H1 (cell line): ENCODE measurements around the gene PPARA. TPM values are rescaled to one million over a fixed set of nuclear protein-coding genes. Genes with fewer than 3 reads are reported as not detected.

Source experiments
- CTCF ChIA-PET: fragments of 300-600 bp; sonication (Branson Sonifier 250); formaldehyde crosslinking; loops from one replicate; lab custom pipeline; 2021; ENCODE audit not compliant: partially characterized antibody; lab: Charles Lee
- POLR2A ChIA-PET: fragments of 300-600 bp; sonication (Branson Sonifier 250); formaldehyde crosslinking; loops from one replicate; lab custom pipeline; 2021; ENCODE audit warnings: inconsistent platforms; ENCODE audit not compliant: partially characterized antibody; lab: Charles Lee
- DNase-seq, 2 experiments: peaks; one replicate each; pipeline versions ENCODE4 v3.0.0 to v3.0.0-alpha.2; 2010 to 2022; ENCODE audit warnings: low spot score in 2 of 2, low read depth in 1 of 2, mixed read lengths in 1 of 2
- FAIRE-seq: peaks from 2 replicates; lab custom pipeline; 2011; peaks lifted over from hg19 to GRCh38; lab: Jason Lieb, UNC
- H2AFZ ChIP-seq: 2 replicates; pipeline ENCODE4 v1.8.1; 2012; ENCODE audit warnings: low read length, inconsistent platforms
- H2AK5ac ChIP-seq: 2 replicates; pipeline ENCODE4 v1.6.1; 2013; ENCODE audit warnings: low read depth, low read length
- H2BK120ac ChIP-seq: replicated peaks from 2 replicates; pipeline ENCODE3; 2013; ENCODE audit warnings: low read depth, low read length, inconsistent platforms
- H2BK12ac ChIP-seq: 2 replicates; pipeline ENCODE4 v1.6.1; 2013; ENCODE audit warnings: low read depth, low read length
- H2BK15ac ChIP-seq: 2 replicates; pipeline ENCODE4 v1.6.1; 2013; ENCODE audit warnings: low read length
- H2BK20ac ChIP-seq: 2 replicates; pipeline ENCODE4 v1.6.1; 2013; ENCODE audit warnings: low read length
- H2BK5ac ChIP-seq: 2 replicates; pipeline ENCODE4 v1.6.1; 2013; ENCODE audit warnings: low read depth, low read length
- H3K14ac ChIP-seq: 2 replicates; pipeline ENCODE4 v1.6.1; 2013; ENCODE audit warnings: inconsistent platforms; ENCODE audit not compliant: insufficient read length
- H3K18ac ChIP-seq: 2 replicates; pipeline ENCODE4 v1.6.1; 2013; ENCODE audit warnings: low read length; ENCODE audit errors: extremely low read depth
- H3K23ac ChIP-seq: 2 replicates; pipeline ENCODE4 v1.6.1; 2013; ENCODE audit warnings: inconsistent platforms; ENCODE audit not compliant: insufficient read length
- H3K23me2 ChIP-seq: 2 replicates; pipeline ENCODE4 v1.6.1; 2013; ENCODE audit warnings: low read depth, low read length
- H3K27ac ChIP-seq: 2 replicates; pipeline ENCODE4 v1.6.1; 2011; ENCODE audit warnings: low read depth, low read length, inconsistent platforms
- H3K27me3 ChIP-seq, 4 experiments: replicated peaks in 1 of 4; 1 replicate in 1 of 4; 2 replicates in 3 of 4; pipeline versions ENCODE4 v1.6.1 to v1.8.1; 2011 to 2013; ENCODE audit warnings: low read length in 3 of 4, mild to moderate bottlenecking in 3 of 4, inconsistent platforms in 2 of 4, mixed read lengths in 2 of 4, moderate library complexity in 1 of 4; ENCODE audit not compliant: control insufficient read depth in 3 of 4, insufficient read depth in 3 of 4; ENCODE audit errors: extremely low read depth in 1 of 4
- H3K36me3 ChIP-seq, 4 experiments: 2 replicates each; pipeline versions ENCODE4 v1.6.1 to v1.8.1; 2011 to 2013; ENCODE audit warnings: mild to moderate bottlenecking in 4 of 4, low read length in 3 of 4, moderate library complexity in 2 of 4, control low read depth in 1 of 4, inconsistent platforms in 1 of 4; ENCODE audit not compliant: insufficient read depth in 4 of 4, control insufficient read depth in 2 of 4
- H3K4ac ChIP-seq: replicated peaks from 2 replicates; pipeline ENCODE3; 2013; ENCODE audit warnings: low read length, low read depth, mixed read lengths, inconsistent platforms; ENCODE audit not compliant: insufficient read length
- H3K4me1 ChIP-seq, 4 experiments: replicated peaks in 1 of 4; 1 replicate in 1 of 4; 2 replicates in 3 of 4; pipeline versions ENCODE4 v1.6.1 to v1.8.1; 2011 to 2013; ENCODE audit warnings: low read length in 3 of 4, inconsistent platforms in 2 of 4, mixed read lengths in 1 of 4; ENCODE audit not compliant: insufficient read depth in 4 of 4, control insufficient read depth in 3 of 4
- H3K4me2 ChIP-seq, 2 experiments: 2 replicates each; pipeline versions ENCODE4 v1.6.1 to v1.8.1; 2011 to 2013; ENCODE audit warnings: low read depth in 2 of 2, low read length in 2 of 2, control low read depth in 1 of 2, inconsistent platforms in 1 of 2, mild to moderate bottlenecking in 1 of 2; ENCODE audit not compliant: insufficient read depth in 1 of 2
- H3K4me3 ChIP-seq, 4 experiments: fragments of 200-600, 300-600 bp in 1 of 4; sonication (generic), shearing (Covaris generic), sonication (Bioruptor Twin) in 1 of 4; 2 replicates each; pipeline versions ENCODE4 v1.5.1 to v1.8.1; 2011 to 2016; ENCODE audit warnings: low read length in 4 of 4, low read depth in 3 of 4, control low read depth in 2 of 4, inconsistent platforms in 2 of 4, mild to moderate bottlenecking in 2 of 4, mixed read lengths in 1 of 4, moderate library complexity in 1 of 4; ENCODE audit not compliant: insufficient read depth in 2 of 4; ENCODE audit errors: extremely low read depth in 1 of 4
- H3K56ac ChIP-seq: replicated peaks from 2 replicates; pipeline ENCODE3; 2013; ENCODE audit warnings: low read depth, mild to moderate bottlenecking, mixed read lengths, low read length, inconsistent platforms; ENCODE audit not compliant: insufficient read length
- H3K79me1 ChIP-seq: 2 replicates; pipeline ENCODE4 v1.6.1; 2013; ENCODE audit warnings: low read depth, low read length, control low read depth
- H3K79me2 ChIP-seq, 2 experiments: 2 replicates each; pipeline versions ENCODE4 v1.6.1 to v1.8.1; 2012 to 2013; ENCODE audit warnings: low read length in 2 of 2, mild to moderate bottlenecking in 2 of 2, inconsistent platforms in 1 of 2; ENCODE audit not compliant: insufficient read depth in 2 of 2, control insufficient read depth in 1 of 2
- H3K9ac ChIP-seq, 4 experiments: replicated peaks in 1 of 4; 1 replicate in 1 of 4; 2 replicates in 3 of 4; pipeline versions ENCODE4 v1.6.1 to v1.8.1; 2011 to 2013; ENCODE audit warnings: low read depth in 3 of 4, low read length in 3 of 4, control low read depth in 2 of 4, mild to moderate bottlenecking in 2 of 4, moderate library complexity in 2 of 4, inconsistent platforms in 1 of 4; ENCODE audit errors: extremely low read depth in 1 of 4
- H3K9me3 ChIP-seq, 2 experiments: 2 replicates each; pipeline versions ENCODE4 v1.6.1 to v1.8.1; 2012 to 2013; ENCODE audit warnings: mild to moderate bottlenecking in 2 of 2, moderate library complexity in 2 of 2, control low read depth in 1 of 2, inconsistent platforms in 1 of 2, low read depth in 1 of 2, low read length in 1 of 2, mixed read lengths in 1 of 2; ENCODE audit not compliant: insufficient read depth in 2 of 2
- H4K20me1 ChIP-seq, 2 experiments: replicated peaks in 1 of 2; 2 replicates each; pipeline versions ENCODE3 to v1.8.1; 2011 to 2013; ENCODE audit warnings: inconsistent platforms in 2 of 2, low read length in 2 of 2, mild to moderate bottlenecking in 1 of 2; ENCODE audit not compliant: insufficient read depth in 2 of 2, control insufficient read depth in 1 of 2
- H4K5ac ChIP-seq: 2 replicates; pipeline ENCODE4 v1.6.1; 2013; ENCODE audit warnings: low read length, low read depth, mixed read lengths, inconsistent platforms; ENCODE audit not compliant: insufficient read length
- H4K8ac ChIP-seq: 2 replicates; pipeline ENCODE4 v1.8.0; 2013; ENCODE audit warnings: mild to moderate bottlenecking, moderate library complexity, low read length, inconsistent platforms; ENCODE audit not compliant: insufficient read depth; ENCODE audit errors: extremely low read depth
- H4K91ac ChIP-seq: replicated peaks from 2 replicates; pipeline ENCODE3; 2013; ENCODE audit warnings: low read length, mixed read lengths, inconsistent platforms; ENCODE audit not compliant: insufficient read length
- ASH2L ChIP-seq: fragments of 200-600, 300-600 bp; sonication (generic); IDR thresholded peaks from one replicate; pipeline ENCODE4 v1.7.1; 2017; ENCODE audit warnings: low read length
- BACH1 ChIP-seq: IDR thresholded peaks from 2 replicates; pipeline ENCODE4 v1.6.1; 2012; ENCODE audit warnings: low read length, improper control_type of control experiment
- BRCA1 ChIP-seq: IDR thresholded peaks from 2 replicates; pipeline ENCODE4 v1.6.1; 2012; ENCODE audit warnings: low read depth, low read length, improper control_type of control experiment
- CBX5 ChIP-seq: fragments of 300-800, 300-1000 bp; sonication (generic); IDR thresholded peaks from 2 replicates; pipeline ENCODE4 v1.7.1; 2016; ENCODE audit warnings: antibody characterized with exemption, low read length, low read depth
- EP300 ChIP-seq, 2 experiments: IDR thresholded peaks; 1 replicate in 1 of 2; 2 replicates in 1 of 2; pipeline ENCODE4 v1.6.1; 2011 to 2012; ENCODE audit warnings: low read depth in 2 of 2, low read length in 2 of 2, mild to moderate bottlenecking in 2 of 2, borderline replicate concordance in 1 of 2, inconsistent platforms in 1 of 2, moderate library complexity in 1 of 2
- EZH2 ChIP-seq: fragments of 200-600 bp; sonication (generic); IDR thresholded peaks from 2 replicates; pipeline ENCODE4 v1.7.1; 2012; ENCODE audit warnings: low read depth, mild to moderate bottlenecking, moderate library complexity, low read length, inconsistent platforms; ENCODE audit not compliant: severe bottlenecking
- HDAC2 ChIP-seq, 2 experiments: fragments of 300-600 bp in 1 of 2; sonication (generic) in 1 of 2; IDR thresholded peaks; 2 replicates each; pipeline ENCODE4 v1.6.1; 2011 to 2012; ENCODE audit warnings: low read depth in 2 of 2, low read length in 2 of 2, mild to moderate bottlenecking in 2 of 2, moderate library complexity in 2 of 2, borderline replicate concordance in 1 of 2, inconsistent platforms in 1 of 2
- HDAC6 ChIP-seq: IDR thresholded peaks from one replicate; pipeline ENCODE4 v1.7.1; 2012; ENCODE audit warnings: low read depth, mild to moderate bottlenecking, inconsistent platforms, low read length, moderate library complexity
- MAFK ChIP-seq: IDR thresholded peaks from 2 replicates; pipeline ENCODE4 v1.6.1; 2012; ENCODE audit warnings: low read depth, mild to moderate bottlenecking, improper control_type of control experiment, low read length
- RBBP5 ChIP-seq: IDR thresholded peaks from 2 replicates; pipeline ENCODE4 v1.7.1; 2012; ENCODE audit warnings: low read depth, mild to moderate bottlenecking, inconsistent platforms, low read length, moderate library complexity, borderline replicate concordance
- TBP ChIP-seq: IDR thresholded peaks from 2 replicates; pipeline ENCODE4 v1.6.1; 2011; ENCODE audit warnings: low read depth, low read length, improper control_type of control experiment
- WGBS, 2 experiments: shearing (Covaris generic) in 1 of 2; methylation state at CpG; one replicate each; pipeline versions ENCODE4 v1.1.6 to v1.1.7; 2013 to 2015; ENCODE audit warnings: low lambda C conversion rate in 2 of 2, mixed read lengths in 2 of 2, inconsistent platforms in 1 of 2, low coverage in 1 of 2, missing lambda C conversion rate in 1 of 2; ENCODE audit not compliant: insufficient replicate concordance in 2 of 2, insufficient coverage in 1 of 2, insufficient read length in 1 of 2; ENCODE audit errors: extremely low coverage in 1 of 2, missing lambda C conversion rate in 1 of 2; 5-methylcytosine and 5-hydroxymethylcytosine counted together
- polyA plus RNA-seq, 7 experiments: library from polyadenylated mRNA; depleted of rRNA in 3 of 7; stranded (reverse) in 5 of 7; unstranded in 2 of 7; fragments of >200 nt in 5 of 7; fragments of 200-250 nt in 2 of 7; gene quantifications; 1 replicate in 5 of 7; 2 replicates in 1 of 7; 4 replicates in 1 of 7; pipeline versions ENCODE4 v1.2.1 to v1.2.3, GENCODE V29; 2011 to 2013; ENCODE audit warnings: missing spikeins in 2 of 7, mixed read lengths in 2 of 7
- total RNA-seq: library from RNA; stranded (reverse); fragmentation: NEBNext Ultra II Directional; extraction: Animal tissue kit (Norgen Biotek cat#: 25700); gene quantifications from 2 replicates; pipeline ENCODE4 v1.2.1, GENCODE V29; 2021

The PPARA gene
- total and polyA plus RNA-seq, 2 of the 8 experiments (the other 6 are each of a cell fraction or from before 2014, with no cell fraction given), result 3.1 to 8.2 TPM

DNA sequence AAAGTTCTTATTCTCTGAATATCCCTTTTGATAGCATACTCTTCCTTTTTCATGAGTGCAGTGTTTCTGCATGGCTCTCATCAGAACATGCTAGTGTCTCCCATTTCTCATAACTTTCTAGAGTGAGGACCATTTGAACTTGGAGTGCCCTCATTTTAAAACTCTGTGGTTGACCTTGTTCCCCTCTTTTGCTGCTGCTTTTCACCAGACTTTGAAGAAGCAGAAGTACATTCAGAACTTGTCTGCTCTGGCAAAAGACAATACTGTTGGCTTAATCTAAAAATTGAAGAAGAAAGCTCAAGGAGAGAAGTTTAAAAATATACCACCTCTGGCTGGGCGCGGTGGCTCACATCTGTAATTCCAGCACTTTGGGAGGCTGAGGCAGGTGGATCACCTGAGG is 35.0 kb downstream of the PPARA start:
- no peak for TF ChIP-seq BACH1
- no peak for TF ChIP-seq EP300 (IDR thresholded peaks at IDR 0.05; ENCODE audit: borderline replicate concordance in 1 of 2, low read depth in 2 of 2, low read length in 2 of 2)
- TF ChIP-seq RBBP5, result no peak
- TF ChIP-seq BRCA1, result no peak
- no peak for TF ChIP-seq CBX5
- no peak for TF ChIP-seq ASH2L
- no peak for TF ChIP-seq HDAC6
- no peak for TF ChIP-seq TBP
- TF ChIP-seq MAFK, result no peak
- no peak for TF ChIP-seq HDAC2 (IDR thresholded peaks at IDR 0.05; ENCODE audit: borderline replicate concordance in 1 of 2, low read depth in 2 of 2, low read length in 2 of 2)
- no peak for TF ChIP-seq EZH2
- DNase-seq, result no peak
- H2BK120ac ChIP-seq, result no peak overlapping the region
- H4K91ac ChIP-seq, result no peak overlapping the region
- H3K56ac ChIP-seq, result no peak overlapping the region
- H3K4me2 ChIP-seq, result no peak overlapping the region
- no peak overlapping the region for H3K4me3 ChIP-seq
- H2BK5ac ChIP-seq, result no peak overlapping the region
- H3K9me3 ChIP-seq, result peaks cover 15 to 18% of the 10 kb centered on the region in 2 experiments
- no peak overlapping the region for H4K5ac ChIP-seq
- H4K8ac ChIP-seq, result no peak overlapping the region
- H2BK15ac ChIP-seq, result no peak overlapping the region
- H3K14ac ChIP-seq, result no peak overlapping the region
- no peak overlapping the region for H2AK5ac ChIP-seq
- ChIA-PET POLR2A (no interaction called here), CTCF (no interaction called here)
- no peak overlapping the region for H3K18ac ChIP-seq
- no peaks in the 10 kb centered on the region for H4K20me1 ChIP-seq
- 82% methylated on average over 2 of the region's 2 CpGs; no CpG with 5 or more reads in 1 of the 2 experiments for WGBS, 2 experiments
- H3K36me3 ChIP-seq, result no peaks in the 10 kb centered on the region
- no peak overlapping the region for H2AFZ ChIP-seq
- H3K27me3 ChIP-seq, result no peaks in the 10 kb centered on the region
- H3K79me1 ChIP-seq, result no peaks in the 10 kb centered on the region
- no peak overlapping the region for H3K4ac ChIP-seq
- no peaks in the 10 kb centered on the region for H3K79me2 ChIP-seq
- H3K4me1 ChIP-seq, result no peaks in the 10 kb centered on the region
- H3K23ac ChIP-seq, result no peak overlapping the region
- H3K9ac ChIP-seq, result no peak overlapping the region
- no peak overlapping the region for H2BK20ac ChIP-seq
- no peak overlapping the region for H3K27ac ChIP-seq
- no peak overlapping the region for H2BK12ac ChIP-seq
- no peaks in the 10 kb centered on the region for H3K23me2 ChIP-seq
- FAIRE-seq, result no peak
